HG03432 (cell line): Measurements from ENCODE around the gene KDM4B.
"Not testable (repeated sequence)": the region's sequence is repeated elsewhere in the genome, so short reads cannot be mapped to it uniquely, and the experiment has no call there.

Experiments
- ATAC-seq: cut with Tn5 transposase; IDR thresholded peaks from one replicate; pipeline ENCODE4 v1.9.1; 2021; ENCODE audit warnings: mild to moderate bottlenecking, moderate library complexity; ENCODE audit not compliant: unreplicated experiment

The KDM4B gene

GRCh38 chr19:5160158-5160795, 191.4 kb downstream of the KDM4B start:
- ATAC-seq, result not testable (repeated sequence)

- not testable (repeated sequence) for ATAC-seq
Observed at GRCh38 chr19:5164845-5165696, 196.2 kb downstream of the KDM4B start.

- no peak for ATAC-seq
Observed at GRCh38 chr19:5165697-5166019, 196.7 kb downstream of the KDM4B start.

- no peak for ATAC-seq
Observed at GRCh38 chr19:5166262-5166661, 197.3 kb downstream of the KDM4B start.

- no peak for ATAC-seq
Observed at GRCh38 chr19:5170329-5170745, 201.4 kb downstream of the KDM4B start.

GRCh38 chr19:5171711-5172110, 202.8 kb downstream of the KDM4B start:
- ATAC-seq, result no peak

GRCh38 chr19:5172859-5173630, 204.1 kb downstream of the KDM4B start:
- ATAC-seq, result no peak

GRCh38 chr19:5173993-5174392, 205.1 kb downstream of the KDM4B start:
- ATAC-seq, result no peak

GRCh38 chr19:5177745-5178450, 209.0 kb downstream of the KDM4B start:
- ATAC-seq, result no peak

- ATAC-seq, result no peak
Observed at GRCh38 chr19:5178841-5179240, 209.9 kb downstream of the KDM4B start.

- no peak for ATAC-seq
Observed at GRCh38 chr19:5179256-5179655, 210.3 kb downstream of the KDM4B start.

- ATAC-seq, result no peak
Observed at GRCh38 chr19:5181329-5181728, 212.4 kb downstream of the KDM4B start.

- ATAC-seq, result no peak
Observed at GRCh38 chr19:5182751-5183150, 213.8 kb downstream of the KDM4B start.

GRCh38 chr19:5183616-5184015, 214.7 kb downstream of the KDM4B start:
- no peak for ATAC-seq

- ATAC-seq, result no peak
Observed at GRCh38 chr19:5184930-5185329, 216.0 kb downstream of the KDM4B start.

GRCh38 chr19:5186293-5187050, 217.6 kb downstream of the KDM4B start:
- ATAC-seq, result no peak

- no peak for ATAC-seq
Observed at GRCh38 chr19:5188548-5189317, 219.8 kb downstream of the KDM4B start.

GRCh38 chr19:5189318-5189607, 220.3 kb downstream of the KDM4B start:
- no peak for ATAC-seq

GRCh38 chr19:5191091-5191490, 222.2 kb downstream of the KDM4B start:
- ATAC-seq, result no peak

- ATAC-seq, result no peak
Observed at GRCh38 chr19:5192568-5192967, 223.7 kb downstream of the KDM4B start.
